Testis (tissue), 2 donors: ENCODE results near the gene KLHDC8A.
"Not testable (repeated sequence)": the region's sequence is repeated elsewhere in the genome, so short reads cannot be mapped to it uniquely, and the experiment has no call there.

ENCODE experiments used
- CTCF ChIP-seq, 3 experiments: fragments of 450-650 bp in 2 of 3; fragments of 200-600 bp in 1 of 3; sonication (generic) in 1 of 3; IDR thresholded peaks; one replicate each; pipeline ENCODE4 v1.5.1; 2016 to 2019; ENCODE audit warnings: antibody characterized with exemption in 3 of 3, mild to moderate bottlenecking in 2 of 3, moderate library complexity in 1 of 3
- POLR2A ChIP-seq: fragments of 450-650 bp; IDR thresholded peaks from one replicate; pipeline ENCODE4 v1.6.1; 2017; ENCODE audit warnings: antibody characterized with exemption, mild to moderate bottlenecking, moderate library complexity

- not testable (repeated sequence) for TF ChIP-seq CTCF (IDR thresholded peaks at IDR 0.05); POLR2A
These were observed 8.4 kb upstream of the KLHDC8A start for GRCh38 chr1:205365086-205365485.
